HUES48 (cell line): ENCODE data around the gene CCDC134.

Experiments
- H3K27ac ChIP-seq: one replicate; pipeline ENCODE4 v1.7.0; 2013; ENCODE audit warnings: low read depth, low read length, inconsistent platforms
- H3K27me3 ChIP-seq: 2 replicates; pipeline ENCODE4 v1.6.1; 2013; ENCODE audit warnings: mild to moderate bottlenecking, low read length; ENCODE audit not compliant: control insufficient read depth, insufficient read depth
- H3K36me3 ChIP-seq: 2 replicates; pipeline ENCODE4 v1.6.1; 2013; ENCODE audit warnings: low read length; ENCODE audit not compliant: control insufficient read depth, insufficient read depth
- H3K4me1 ChIP-seq: 2 replicates; pipeline ENCODE4 v1.6.1; 2013; ENCODE audit warnings: mild to moderate bottlenecking, low read length; ENCODE audit not compliant: control insufficient read depth, insufficient read depth
- H3K4me3 ChIP-seq: 2 replicates; pipeline ENCODE4 v1.5.1; 2013; ENCODE audit warnings: mild to moderate bottlenecking, low read depth, low read length
- H3K9ac ChIP-seq: 2 replicates; pipeline ENCODE4 v1.6.1; 2013; ENCODE audit warnings: mild to moderate bottlenecking, low read depth, low read length, moderate library complexity
- H3K9me3 ChIP-seq: 2 replicates; pipeline ENCODE4 v1.6.1; 2013; ENCODE audit warnings: low read length; ENCODE audit not compliant: control insufficient read depth, insufficient read depth

The CCDC134 gene

DNA sequence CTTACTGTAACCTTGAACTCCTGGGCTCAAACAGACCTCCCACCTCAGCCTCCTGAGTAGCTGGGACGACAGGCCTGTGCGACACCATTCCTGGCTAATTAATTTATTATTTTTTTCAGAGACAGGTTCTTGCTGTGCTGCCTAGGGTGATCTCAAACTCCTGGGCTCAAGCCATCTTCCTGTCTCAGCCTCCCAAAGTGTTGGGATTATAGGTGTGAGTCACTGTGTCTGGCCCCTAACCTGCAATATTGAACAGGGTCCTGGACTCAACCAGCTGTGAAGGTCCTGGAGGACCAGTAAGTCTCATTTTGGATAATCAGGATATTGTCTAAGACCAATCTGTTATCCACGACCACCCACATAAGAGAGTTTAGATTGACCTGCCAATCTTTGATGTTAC, 15.2 kb downstream of the CCDC134 start:
- Histone ChIP-seq H3K27ac (no peak overlapping the region), H3K36me3 (peaks cover 50% of the 10 kb centered on the region), H3K4me3 (no peak overlapping the region), H3K4me1 (no peaks in the 10 kb centered on the region), H3K27me3 (no peaks in the 10 kb centered on the region), H3K9ac (no peak overlapping the region), H3K9me3 (no peaks in the 10 kb centered on the region)

GRCh38 chr22:41816241-41816640, 15.8 kb downstream of the CCDC134 start:
- no peaks in the 10 kb centered on the region for H3K27me3 ChIP-seq

DNA sequence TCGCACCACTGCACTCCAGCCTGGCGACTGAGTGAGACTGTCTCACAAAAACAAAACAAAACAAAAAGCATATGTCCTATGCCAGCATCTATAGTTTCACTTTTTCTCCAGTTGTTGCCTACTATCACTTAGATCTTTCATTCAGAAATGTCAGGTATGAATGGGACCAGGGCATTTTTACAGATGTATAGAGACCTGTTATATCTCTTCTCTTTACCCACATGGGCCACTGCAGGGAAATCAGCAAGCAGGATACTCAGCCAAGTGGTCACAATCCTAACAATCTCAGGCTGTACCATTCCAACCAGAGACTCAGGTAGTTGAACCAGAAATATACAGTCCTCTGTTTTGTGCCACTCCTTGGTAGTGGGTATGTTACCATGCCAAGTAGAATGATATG, 16.4 kb downstream of the CCDC134 start:
- no peak overlapping the region for H3K4me3 ChIP-seq
- H3K9ac ChIP-seq: no peak overlapping the region
- no peaks in the 10 kb centered on the region for H3K9me3 ChIP-seq
- no peaks in the 10 kb centered on the region for H3K4me1 ChIP-seq
- no peak overlapping the region for H3K27ac ChIP-seq
- H3K36me3 ChIP-seq: peaks cover 41% of the 10 kb centered on the region
- no peaks in the 10 kb centered on the region for H3K27me3 ChIP-seq

More at GRCh38 chr22:41816241-41816640, 15.8 kb downstream of the CCDC134 start:
- no peaks in the 10 kb centered on the region for H3K9me3 ChIP-seq
- no peak overlapping the region for H3K4me3 ChIP-seq
- H3K9ac ChIP-seq: no peak overlapping the region
- no peak overlapping the region for H3K27ac ChIP-seq
- no peaks in the 10 kb centered on the region for H3K4me1 ChIP-seq
- H3K36me3 ChIP-seq: peaks cover 45% of the 10 kb centered on the region

DNA sequence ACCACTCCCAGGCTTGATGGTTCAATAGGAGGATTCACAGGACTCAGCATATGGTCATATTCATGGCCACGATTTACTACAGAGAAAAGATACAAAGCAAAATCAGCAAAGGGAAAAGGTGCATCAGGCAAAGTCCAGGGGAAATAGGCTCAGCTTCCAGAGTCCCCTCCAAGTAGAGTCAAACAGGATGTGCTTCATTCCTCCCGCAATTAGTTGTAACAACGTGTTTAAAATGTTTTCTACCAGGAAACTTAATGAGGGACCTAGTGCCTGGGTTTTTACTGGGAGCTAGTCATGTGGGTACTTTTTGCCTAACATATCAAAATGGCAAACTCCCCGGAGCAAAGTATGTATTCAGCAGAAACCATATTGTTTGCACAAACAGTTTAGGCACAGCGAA, 17.5 kb downstream of the CCDC134 start:
- no peaks in the 10 kb centered on the region for H3K9me3 ChIP-seq
- H3K36me3 ChIP-seq: peaks cover 36% of the 10 kb centered on the region
- no peaks in the 10 kb centered on the region for H3K4me1 ChIP-seq
- H3K9ac ChIP-seq: no peak overlapping the region
- H3K27me3 ChIP-seq: no peaks in the 10 kb centered on the region
- H3K27ac ChIP-seq: no peak overlapping the region
- no peak overlapping the region for H3K4me3 ChIP-seq

GRCh38 chr22:41818596-41818995, 18.1 kb downstream of the CCDC134 start:
- peaks cover 30% of the 10 kb centered on the region for H3K36me3 ChIP-seq
- H3K9ac ChIP-seq: no peak overlapping the region
- no peak overlapping the region for H3K4me3 ChIP-seq

DNA sequence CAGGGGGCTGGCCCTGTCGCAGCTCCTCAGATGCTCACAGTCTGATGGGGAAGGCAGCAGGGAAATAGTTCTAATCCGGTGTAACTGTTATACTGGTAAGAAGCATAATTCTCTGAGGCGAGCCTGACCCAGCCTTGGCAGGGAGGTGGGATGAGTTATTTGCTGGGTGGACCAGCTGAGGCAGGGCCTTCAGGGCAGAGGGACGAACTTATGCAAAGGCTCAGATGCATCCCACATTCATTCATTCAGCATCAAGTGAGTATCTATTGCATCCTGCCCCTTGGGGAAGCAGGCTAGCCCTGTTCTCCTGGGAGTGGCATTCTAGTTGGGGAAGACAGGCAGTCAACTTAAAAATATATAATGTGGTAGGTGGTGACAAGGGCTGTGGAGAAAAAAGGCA, 18.8 kb downstream of the CCDC134 start:
- no peak overlapping the region for H3K4me3 ChIP-seq
- peaks cover 25% of the 10 kb centered on the region; the same call in 1 of the 2 replicates for H3K36me3 ChIP-seq
- peaks cover 8% of the 10 kb centered on the region for H3K4me1 ChIP-seq
- no peaks in the 10 kb centered on the region for H3K27me3 ChIP-seq
- no peak overlapping the region for H3K27ac ChIP-seq
- no peaks in the 10 kb centered on the region for H3K9me3 ChIP-seq
- H3K9ac ChIP-seq: no peak overlapping the region

More at GRCh38 chr22:41818596-41818995, 18.1 kb downstream of the CCDC134 start:
- Histone ChIP-seq H3K27ac (no peak overlapping the region), H3K9me3 (no peaks in the 10 kb centered on the region), H3K27me3 (no peaks in the 10 kb centered on the region), H3K4me1 (peaks cover 1% of the 10 kb centered on the region; the same call in 1 of the 2 replicates)

GRCh38 chr22:41820447-41820846, 20.0 kb downstream of the CCDC134 start:
- no peak overlapping the region for H3K9ac ChIP-seq

DNA sequence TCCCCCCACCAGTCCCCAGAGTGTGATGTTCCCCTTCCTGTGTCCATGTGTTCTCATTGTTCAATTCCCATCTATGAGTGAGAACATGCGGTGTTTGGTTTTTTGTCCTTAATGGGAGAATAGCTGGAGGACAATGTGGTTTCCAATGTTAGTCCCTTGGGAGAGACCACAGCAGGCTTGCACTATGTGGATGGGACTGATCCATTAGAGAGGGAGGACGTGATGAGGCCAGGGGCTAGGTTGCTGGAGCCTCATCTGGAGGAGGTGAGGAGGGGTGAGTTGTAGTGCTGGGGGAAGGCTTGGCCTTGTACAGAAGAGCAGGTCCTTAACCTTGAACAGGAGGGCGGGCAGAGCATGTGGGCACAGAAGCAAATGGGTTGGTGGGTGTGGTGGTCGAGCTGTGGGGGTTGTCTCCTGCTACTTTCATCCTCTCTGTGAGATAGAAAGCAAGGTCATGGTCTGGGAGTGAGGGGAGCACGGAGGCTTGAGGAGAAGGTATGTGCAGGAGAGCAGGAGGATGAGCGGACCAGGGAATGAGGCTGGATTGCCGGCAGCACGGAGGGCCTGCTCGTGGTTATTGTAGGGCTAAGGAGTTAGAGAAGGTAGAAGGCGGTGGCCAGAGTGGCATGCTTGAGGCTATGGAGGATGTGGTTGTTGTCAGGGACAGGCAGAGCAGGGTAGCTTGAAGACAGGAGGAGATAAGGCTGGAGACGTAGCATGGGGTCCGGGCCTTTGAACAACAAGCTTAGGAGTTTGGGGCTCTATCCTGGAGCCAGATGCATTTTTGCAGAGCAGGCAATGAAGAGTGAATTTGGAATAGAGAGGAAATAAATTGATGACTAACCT, 21.2 kb downstream of the CCDC134 start:
- H3K36me3 ChIP-seq: peaks cover 15% of the 10 kb centered on the region; the same call in 1 of the 2 replicates
- no peak overlapping the region for H3K9ac ChIP-seq
- H3K27me3 ChIP-seq: no peaks in the 10 kb centered on the region
- no peak overlapping the region for H3K4me3 ChIP-seq
- no peak overlapping the region for H3K27ac ChIP-seq
- H3K9me3 ChIP-seq: no peaks in the 10 kb centered on the region
- peaks cover 9% of the 10 kb centered on the region for H3K4me1 ChIP-seq

More at GRCh38 chr22:41820447-41820846, 20.0 kb downstream of the CCDC134 start:
- Histone ChIP-seq H3K4me1 (peaks cover 9% of the 10 kb centered on the region), H3K27ac (no peak overlapping the region), H3K4me3 (no peak overlapping the region), H3K27me3 (no peaks in the 10 kb centered on the region), H3K9me3 (no peaks in the 10 kb centered on the region), H3K36me3 (peaks cover 19% of the 10 kb centered on the region; the same call in 1 of the 2 replicates)

GRCh38 chr22:41822317-41823057, 22.0 kb downstream of the CCDC134 start:
- H3K27me3 ChIP-seq: no peaks in the 10 kb centered on the region
- no peak overlapping the region for H3K27ac ChIP-seq

GRCh38 chr22:41823797-41824196, 23.3 kb downstream of the CCDC134 start:
- no peak overlapping the region for H3K4me3 ChIP-seq
- H3K9ac ChIP-seq: no peak overlapping the region
- H3K9me3 ChIP-seq: no peaks in the 10 kb centered on the region
- H3K27me3 ChIP-seq: no peaks in the 10 kb centered on the region
- peaks cover 8% of the 10 kb centered on the region; the same call in 1 of the 2 replicates for H3K36me3 ChIP-seq
- peaks cover 9% of the 10 kb centered on the region for H3K4me1 ChIP-seq
- no peak overlapping the region for H3K27ac ChIP-seq

More at GRCh38 chr22:41822317-41823057, 22.0 kb downstream of the CCDC134 start:
- Histone ChIP-seq H3K9ac (no peak overlapping the region), H3K4me1 (peaks cover 9% of the 10 kb centered on the region), H3K4me3 (no peak overlapping the region), H3K36me3 (peaks cover 12% of the 10 kb centered on the region; the same call in 1 of the 2 replicates), H3K9me3 (no peaks in the 10 kb centered on the region)

DNA sequence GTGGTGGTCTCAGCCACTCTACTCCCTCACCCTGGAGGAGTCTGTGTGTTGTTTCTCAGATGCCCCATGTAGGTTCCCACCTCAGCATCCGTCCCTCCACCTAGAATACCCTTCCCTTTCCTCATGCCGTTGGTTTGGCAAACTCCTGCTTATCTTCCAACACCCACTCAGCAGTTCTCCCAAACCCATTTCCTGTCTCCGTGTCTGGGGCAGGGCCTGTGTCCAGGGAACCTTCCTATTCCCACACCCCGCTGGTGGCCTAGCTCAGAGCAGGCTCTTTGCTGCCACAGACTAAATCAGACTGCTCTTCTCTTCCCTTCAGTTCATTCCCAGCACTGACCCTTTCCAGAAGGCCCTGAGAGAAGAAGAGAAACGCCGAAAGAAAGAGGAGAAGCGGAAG, 24.9 kb downstream of the CCDC134 start:
- H3K36me3 ChIP-seq: peaks cover 4% of the 10 kb centered on the region; the same call in 1 of the 2 replicates
- H3K9me3 ChIP-seq: no peaks in the 10 kb centered on the region
- no peak overlapping the region for H3K4me3 ChIP-seq
- peaks cover 9% of the 10 kb centered on the region for H3K4me1 ChIP-seq
- H3K27ac ChIP-seq: no peak overlapping the region
- H3K27me3 ChIP-seq: no peaks in the 10 kb centered on the region
- no peak overlapping the region for H3K9ac ChIP-seq
